Measurements from ENCODE around the gene CHST12. TPM values are rescaled to one million over a fixed set of nuclear protein-coding genes. Genes with fewer than 3 reads are reported as not detected.
"Not testable (repeated sequence)": the region's sequence is repeated elsewhere in the genome, so short reads cannot be mapped to it uniquely, and the experiment has no call there.

CHST12 gene
- total and polyA plus RNA-seq, 2 donors: 3.6 to 29.6 TPM

DNA sequence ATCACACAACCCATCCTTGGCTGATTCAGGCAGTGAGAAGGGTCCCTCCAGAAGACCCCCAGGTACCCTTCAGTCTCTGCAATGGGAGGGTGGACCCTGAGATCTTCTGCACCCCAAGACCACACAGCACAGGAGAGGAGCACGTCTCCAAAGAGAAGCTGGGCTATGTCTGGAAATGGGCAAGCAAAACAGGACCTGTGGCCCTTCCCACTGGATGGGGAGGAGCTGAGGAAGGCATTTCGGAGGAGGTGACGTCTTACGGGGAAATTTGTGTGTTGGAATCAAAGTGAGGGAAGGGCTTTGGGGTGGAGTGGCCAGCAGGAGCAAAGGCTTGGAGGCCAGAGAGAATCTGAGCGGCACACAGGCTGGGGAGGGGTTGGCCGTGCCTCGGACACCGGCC is 56.3 kb downstream of the CHST12 start:
- no peak overlapping the region for H3K4me3 ChIP-seq (ENCODE audit: low read depth, low read length)
- DNase-seq (ENCODE audit: extremely low spot score): no peak

DNA sequence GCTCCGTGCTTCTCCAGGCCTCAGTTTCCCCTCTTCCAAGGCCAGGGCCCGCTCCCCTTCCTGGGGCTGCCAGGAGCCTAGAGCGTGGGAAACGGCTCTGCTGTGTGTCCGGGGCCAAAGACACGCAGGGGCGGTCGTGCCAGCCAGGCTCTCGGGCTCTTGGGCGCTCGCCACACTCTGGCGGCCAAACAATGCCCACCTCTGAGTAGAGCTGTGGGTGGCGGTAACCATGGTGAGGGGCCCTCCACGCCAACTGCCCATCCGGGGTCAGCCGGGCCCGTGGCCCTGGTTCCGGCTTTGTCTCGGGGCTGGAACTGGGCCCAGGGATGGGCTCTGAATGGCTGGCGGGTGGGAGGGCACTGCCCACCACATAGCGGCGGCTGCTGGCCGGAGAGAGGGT is 56.8 kb downstream of the CHST12 start:
- no peak overlapping the region for H3K4me3 ChIP-seq (ENCODE audit: low read depth, low read length)
- no peaks in the 10 kb centered on the region for H3K4me1 ChIP-seq (ENCODE audit: insufficient read depth)
- no peaks in the 10 kb centered on the region for H3K36me3 ChIP-seq (ENCODE audit: insufficient read depth)
- no peak overlapping the region for H3K27ac ChIP-seq (ENCODE audit: low read depth)
- no peak for DNase-seq (ENCODE audit: extremely low spot score)
- 91% methylated on average over 23 of the region's 23 CpGs for WGBS

More for the DNA sequence above, 56.3 kb downstream of the CHST12 start:
- H3K27ac ChIP-seq (ENCODE audit: low read depth): no peak overlapping the region
- H3K36me3 ChIP-seq (ENCODE audit: insufficient read depth): no peaks in the 10 kb centered on the region
- no peaks in the 10 kb centered on the region for H3K4me1 ChIP-seq (ENCODE audit: insufficient read depth)
- 85% methylated on average over 8 of the region's 8 CpGs for WGBS

DNA sequence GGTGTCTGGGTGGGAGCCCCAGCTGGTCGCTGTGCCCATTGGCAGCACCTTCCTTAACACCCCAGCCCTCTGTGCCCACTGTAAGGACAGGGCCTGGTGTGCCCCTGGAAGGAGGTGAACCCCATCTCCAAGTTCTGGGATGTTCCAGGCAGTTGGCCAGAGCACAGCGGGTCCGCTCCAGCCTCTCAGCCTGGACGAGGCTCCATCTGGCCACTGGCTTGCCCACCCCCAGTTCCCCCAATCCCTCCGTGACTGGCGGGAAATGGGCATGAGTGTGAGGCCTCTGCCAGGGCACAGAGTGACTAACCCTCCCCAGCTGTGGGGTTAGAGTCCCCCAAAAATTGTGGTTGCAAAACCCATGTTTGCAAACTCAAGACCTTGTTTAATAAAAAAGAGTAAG is 57.2 kb downstream of the CHST12 start:
- Histone ChIP-seq H3K4me3 (ENCODE audit: low read depth, low read length) (no peak overlapping the region), H3K36me3 (ENCODE audit: insufficient read depth) (no peaks in the 10 kb centered on the region), H3K4me1 (ENCODE audit: insufficient read depth) (no peaks in the 10 kb centered on the region), H3K27ac (ENCODE audit: low read depth) (no peak overlapping the region)
- no peak for DNase-seq (ENCODE audit: extremely low spot score)
- WGBS: 93% methylated on average over 6 of the region's 6 CpGs

DNA sequence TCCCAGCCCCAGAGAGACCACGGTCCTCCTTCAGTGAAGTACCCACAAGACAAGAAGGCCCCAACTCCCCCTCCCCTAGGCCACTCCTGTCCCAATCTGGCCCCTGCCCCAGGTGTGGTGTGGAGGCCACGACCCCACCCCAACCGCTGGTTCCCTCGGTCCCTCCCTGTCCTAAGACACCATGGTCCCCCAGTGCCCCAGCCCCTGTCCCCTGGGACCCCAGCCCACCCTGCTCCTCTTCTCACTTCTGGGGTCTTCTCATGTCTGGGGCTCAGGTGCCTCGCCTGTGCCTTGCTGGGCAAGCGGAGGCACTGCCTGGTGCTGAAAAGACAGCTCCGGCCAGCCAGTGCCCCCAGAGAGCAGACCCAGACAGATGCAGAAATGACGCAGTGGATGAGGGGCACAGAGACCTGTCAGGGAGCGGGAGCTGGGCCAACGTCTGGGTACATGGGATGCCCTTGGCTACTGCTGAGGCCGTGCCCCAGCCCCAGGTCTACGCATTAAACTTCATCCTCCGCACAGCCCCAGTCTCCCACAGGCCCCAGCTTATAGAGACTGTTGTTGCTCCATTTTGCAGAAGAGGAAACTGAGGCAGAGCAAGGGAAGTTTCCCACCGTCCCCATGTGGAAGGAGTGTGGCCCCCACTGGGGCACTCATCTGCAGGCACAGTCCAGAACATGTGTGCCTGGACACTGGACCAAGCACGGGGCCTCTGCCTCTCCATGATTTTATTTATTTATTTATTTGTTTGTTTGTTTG is 58.0 kb downstream of the CHST12 start:
- Histone ChIP-seq H3K36me3 (ENCODE audit: insufficient read depth) (no peaks in the 10 kb centered on the region), H3K27ac (ENCODE audit: low read depth) (no peak overlapping the region), H3K4me1 (ENCODE audit: insufficient read depth) (no peaks in the 10 kb centered on the region), H3K4me3 (ENCODE audit: low read depth, low read length) (no peak overlapping the region)
- no peak for DNase-seq (ENCODE audit: extremely low spot score)
- WGBS: 75% methylated on average over 15 of the region's 15 CpGs

DNA sequence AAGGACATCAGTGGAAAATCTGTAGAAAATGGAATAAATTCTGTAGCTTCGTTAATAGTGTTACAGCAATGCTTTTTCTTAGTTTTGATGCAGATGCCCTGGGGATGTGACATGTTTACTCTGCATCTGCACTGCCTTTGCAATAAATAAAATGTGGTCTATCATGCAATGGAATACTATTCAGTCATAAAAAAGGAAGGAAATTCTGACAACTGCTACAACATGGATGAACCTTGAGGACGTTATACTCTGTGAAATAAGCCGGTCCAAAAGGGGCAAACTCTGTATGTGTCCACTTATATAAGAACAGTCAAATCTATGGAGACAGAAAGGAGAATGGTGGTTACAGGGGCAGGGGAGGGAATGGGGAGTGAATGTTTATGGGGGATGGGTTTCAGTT is 59.3 kb downstream of the CHST12 start:
- H3K4me3 ChIP-seq (ENCODE audit: low read depth, low read length): no peak overlapping the region
- no peak for DNase-seq (ENCODE audit: extremely low spot score)
- H3K4me1 ChIP-seq (ENCODE audit: insufficient read depth): no peaks in the 10 kb centered on the region
- H3K36me3 ChIP-seq (ENCODE audit: insufficient read depth): no peaks in the 10 kb centered on the region
- WGBS: 84% methylated on average over 3 of the region's 3 CpGs
- H3K27ac ChIP-seq (ENCODE audit: low read depth): no peak overlapping the region

DNA sequence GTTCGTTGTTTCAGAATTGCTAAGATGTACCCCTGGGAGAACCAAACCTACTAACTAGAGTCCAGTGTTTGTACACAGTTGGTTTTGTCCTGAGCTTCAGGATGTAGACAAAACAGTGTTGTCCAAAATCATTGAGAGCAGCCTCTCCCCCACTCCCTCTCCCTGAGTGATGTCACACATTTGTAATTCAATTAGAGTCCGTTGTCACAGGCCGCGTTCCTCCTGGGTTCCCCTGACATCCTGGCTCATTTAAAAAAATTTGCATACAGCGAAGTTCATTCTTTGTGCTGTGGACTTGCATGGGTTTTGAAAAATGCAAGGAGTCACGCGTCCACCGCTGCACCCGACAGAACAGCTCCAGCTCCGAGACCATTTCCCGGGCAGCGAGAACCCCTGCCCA is 62.5 kb downstream of the CHST12 start:
- H3K36me3 ChIP-seq (ENCODE audit: insufficient read depth): no peaks in the 10 kb centered on the region
- no peak overlapping the region for H3K27ac ChIP-seq (ENCODE audit: low read depth)
- no peak for DNase-seq (ENCODE audit: extremely low spot score)
- 70% methylated on average over 12 of the region's 12 CpGs for WGBS
- no peak overlapping the region for H3K4me3 ChIP-seq (ENCODE audit: low read depth, low read length)
- no peaks in the 10 kb centered on the region for H3K4me1 ChIP-seq (ENCODE audit: insufficient read depth)

DNA sequence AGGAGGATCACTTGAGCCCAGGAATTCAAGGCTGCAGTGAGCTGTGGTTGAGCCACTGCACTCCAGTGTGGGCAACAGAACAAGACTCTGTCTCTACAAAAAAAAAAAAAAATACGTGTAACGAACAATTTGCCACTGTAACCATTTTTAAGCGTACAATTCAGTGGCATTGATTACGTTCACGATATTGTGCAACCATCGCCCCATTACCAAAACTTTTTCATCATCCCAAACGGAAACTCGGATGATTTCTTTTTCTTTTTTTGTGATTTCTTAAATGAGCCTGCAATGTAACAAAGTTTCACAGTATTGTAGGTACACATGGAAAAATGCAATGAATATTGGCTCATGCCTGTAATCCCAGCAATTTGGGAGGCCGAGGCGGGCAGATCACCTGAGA is 63.3 kb downstream of the CHST12 start:
- WGBS: 93% methylated on average over 10 of the region's 10 CpGs
- Histone ChIP-seq H3K36me3 (ENCODE audit: insufficient read depth) (no peaks in the 10 kb centered on the region), H3K4me1 (ENCODE audit: insufficient read depth) (no peaks in the 10 kb centered on the region), H3K4me3 (ENCODE audit: low read depth, low read length) (no peak overlapping the region), H3K27ac (ENCODE audit: low read depth) (no peak overlapping the region)
- DNase-seq (ENCODE audit: extremely low spot score): no peak

DNA sequence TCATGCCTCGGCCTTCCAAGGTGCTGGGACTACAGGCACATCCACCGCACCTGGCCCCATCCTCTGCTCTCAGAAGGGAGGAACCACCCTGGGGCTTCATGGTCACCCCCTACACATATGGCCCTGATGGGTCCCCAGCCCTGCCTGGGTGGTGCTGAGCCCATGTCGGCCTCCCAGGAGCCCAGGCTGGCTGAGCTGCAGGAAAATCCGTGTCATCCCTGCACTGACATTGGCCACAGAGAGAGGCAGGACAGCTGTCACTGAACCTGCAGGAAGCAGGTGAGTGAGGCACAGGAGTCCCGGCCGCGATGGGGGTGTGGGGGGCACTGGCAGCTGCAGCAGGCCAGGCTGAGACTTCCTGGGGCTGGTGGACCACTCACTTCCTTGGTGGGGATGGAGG is 64.8 kb downstream of the CHST12 start:
- no peaks in the 10 kb centered on the region for H3K36me3 ChIP-seq (ENCODE audit: insufficient read depth)
- WGBS: 73% methylated on average over 7 of the region's 7 CpGs
- H3K27ac ChIP-seq (ENCODE audit: low read depth): no peak overlapping the region
- no peak overlapping the region for H3K4me3 ChIP-seq (ENCODE audit: low read depth, low read length)
- DNase-seq (ENCODE audit: extremely low spot score): no peak
- H3K4me1 ChIP-seq (ENCODE audit: insufficient read depth): no peaks in the 10 kb centered on the region

DNA sequence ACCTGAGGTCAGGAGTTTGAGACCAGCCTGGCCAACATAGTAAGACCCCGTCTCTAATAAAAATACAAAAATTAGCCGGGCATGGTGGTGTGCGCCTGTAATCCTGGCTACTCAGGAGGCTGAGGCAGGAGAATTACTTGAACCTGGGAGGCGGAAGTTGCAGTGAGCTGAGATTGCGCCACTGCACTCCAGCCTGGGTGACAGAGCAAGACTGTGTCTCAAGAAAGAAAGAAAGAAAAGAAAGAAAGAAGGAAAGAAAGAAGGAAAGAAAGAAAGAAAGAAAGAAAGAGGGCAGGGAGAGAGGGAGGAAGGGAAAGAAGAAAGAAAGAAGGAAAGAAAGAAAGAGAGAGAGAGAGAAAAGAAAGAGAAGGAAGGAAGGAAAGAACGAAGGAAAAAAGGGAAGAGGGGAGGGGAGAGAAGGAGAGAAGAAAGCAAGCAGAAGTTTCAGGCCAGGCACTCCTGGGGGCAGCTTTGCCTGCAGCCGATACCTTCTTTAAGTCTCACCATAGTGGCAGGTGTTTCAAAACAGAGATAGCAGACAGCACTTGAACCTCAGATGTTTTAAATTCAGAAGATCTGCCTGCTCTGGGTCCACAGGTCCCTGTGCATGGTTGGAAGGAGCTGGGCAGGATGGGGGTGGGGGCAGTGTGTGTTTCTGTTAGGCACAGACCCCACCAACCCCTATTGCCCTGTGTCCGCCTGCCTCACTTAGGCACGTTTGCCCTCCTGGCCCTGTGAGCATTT is 66.2 kb downstream of the CHST12 start:
- not testable (repeated sequence) for H3K4me3 ChIP-seq (ENCODE audit: low read depth, low read length); DNase-seq (ENCODE audit: extremely low spot score); H3K36me3 ChIP-seq (ENCODE audit: insufficient read depth); H3K4me1 ChIP-seq (ENCODE audit: insufficient read depth); H3K27ac ChIP-seq (ENCODE audit: low read depth)
- 86% methylated on average over 9 of the region's 9 CpGs for WGBS

DNA sequence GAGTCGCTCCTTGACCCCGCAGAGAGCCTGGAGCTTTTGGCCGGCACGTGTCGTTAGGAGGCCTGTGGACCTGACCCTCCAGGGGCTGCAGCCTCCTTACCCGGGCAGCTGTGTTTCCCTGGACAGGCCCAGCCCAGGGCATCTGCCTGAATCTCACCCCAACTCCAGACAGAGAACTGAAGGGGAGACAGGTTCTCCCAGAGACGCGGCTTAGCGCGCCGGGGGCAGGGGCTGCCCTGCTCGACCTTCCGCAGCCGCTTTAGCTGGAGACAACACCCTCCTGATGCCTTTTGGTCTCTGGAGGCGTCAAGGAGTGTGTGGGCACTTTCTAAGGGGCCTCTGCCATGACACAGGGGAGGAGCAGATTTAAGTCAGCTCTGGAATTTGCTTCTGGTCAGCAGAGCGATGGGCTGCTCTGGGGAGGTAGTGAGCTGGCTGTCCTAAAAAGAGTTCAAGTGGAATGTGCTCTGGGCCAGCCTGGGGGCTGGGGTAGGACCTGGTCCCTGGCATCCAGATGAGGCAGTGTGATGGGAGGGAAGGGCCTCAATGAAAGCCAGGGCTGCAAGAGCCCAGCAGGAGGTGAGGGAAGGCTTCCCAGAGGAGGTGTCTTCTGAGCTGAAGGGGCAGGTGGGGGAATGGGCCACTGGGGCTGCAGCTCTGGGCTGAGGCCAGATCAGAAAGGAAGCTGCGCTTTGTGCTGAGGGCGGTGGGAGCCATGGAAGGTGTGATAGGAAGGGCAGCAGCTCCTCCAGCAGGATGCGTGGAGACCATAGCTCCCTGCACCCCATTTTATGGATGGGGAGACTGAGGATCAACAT is 67.0 kb downstream of the CHST12 start:
- no peak overlapping the region for H3K4me3 ChIP-seq (ENCODE audit: low read depth, low read length)
- no peaks in the 10 kb centered on the region for H3K4me1 ChIP-seq (ENCODE audit: insufficient read depth)
- DNase-seq (ENCODE audit: extremely low spot score): no peak
- H3K36me3 ChIP-seq (ENCODE audit: insufficient read depth): no peaks in the 10 kb centered on the region
- 80% methylated on average over 19 of the region's 19 CpGs for WGBS
- H3K27ac ChIP-seq (ENCODE audit: low read depth): no peak overlapping the region

DNA sequence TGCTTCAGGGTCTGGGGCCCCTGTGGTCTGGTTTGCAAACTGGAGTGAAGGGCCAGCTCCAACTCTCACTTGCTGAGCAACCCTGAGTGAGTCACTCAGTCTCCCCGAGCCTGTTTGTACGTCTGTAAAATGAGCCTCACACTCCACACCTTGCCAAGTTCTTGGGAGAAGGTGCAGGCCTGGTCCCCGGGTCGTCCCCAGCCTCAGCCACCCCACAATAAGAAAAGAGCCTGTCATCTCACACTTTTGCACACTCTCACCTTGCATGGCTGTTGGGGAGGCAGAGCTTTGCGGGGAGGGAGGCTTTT is 67.6 kb downstream of the CHST12 start:
- DNase-seq (ENCODE audit: extremely low spot score): no peak
- Histone ChIP-seq H3K4me3 (ENCODE audit: low read depth, low read length) (no peak overlapping the region), H3K4me1 (ENCODE audit: insufficient read depth) (no peaks in the 10 kb centered on the region), H3K36me3 (ENCODE audit: insufficient read depth) (no peaks in the 10 kb centered on the region), H3K27ac (ENCODE audit: low read depth) (peak overlapping the region; percentile 16)
- WGBS: 32% methylated on average over 5 of the region's 5 CpGs

DNA sequence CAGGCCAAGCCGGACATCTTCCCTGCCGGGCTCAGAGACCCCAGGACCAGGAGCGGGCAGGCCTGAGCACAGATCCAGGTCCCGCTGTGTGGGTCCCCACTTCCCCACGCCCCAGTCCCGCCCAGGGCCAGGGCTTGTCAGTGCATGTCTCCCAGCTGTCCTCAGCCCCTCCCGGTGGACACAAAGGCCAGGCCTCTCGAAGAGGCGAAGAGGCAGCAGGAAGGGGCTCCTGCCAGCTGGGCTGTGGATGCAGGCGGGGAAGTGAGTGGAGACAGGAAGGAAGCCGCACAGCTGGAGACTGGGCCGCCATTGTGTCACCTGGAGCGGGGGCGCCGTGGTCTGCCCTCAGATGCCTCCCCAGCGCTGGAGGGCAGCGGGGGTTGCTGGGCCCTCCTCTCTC is 68.0 kb downstream of the CHST12 start:
- Histone ChIP-seq H3K27ac (ENCODE audit: low read depth) (peak overlapping the region; percentile 53), H3K36me3 (ENCODE audit: insufficient read depth) (no peaks in the 10 kb centered on the region), H3K4me3 (ENCODE audit: low read depth, low read length) (no peak overlapping the region), H3K4me1 (ENCODE audit: insufficient read depth) (no peaks in the 10 kb centered on the region)
- DNase-seq (ENCODE audit: extremely low spot score): peak; percentile 36
- WGBS: 25% methylated on average over 17 of the region's 17 CpGs

DNA sequence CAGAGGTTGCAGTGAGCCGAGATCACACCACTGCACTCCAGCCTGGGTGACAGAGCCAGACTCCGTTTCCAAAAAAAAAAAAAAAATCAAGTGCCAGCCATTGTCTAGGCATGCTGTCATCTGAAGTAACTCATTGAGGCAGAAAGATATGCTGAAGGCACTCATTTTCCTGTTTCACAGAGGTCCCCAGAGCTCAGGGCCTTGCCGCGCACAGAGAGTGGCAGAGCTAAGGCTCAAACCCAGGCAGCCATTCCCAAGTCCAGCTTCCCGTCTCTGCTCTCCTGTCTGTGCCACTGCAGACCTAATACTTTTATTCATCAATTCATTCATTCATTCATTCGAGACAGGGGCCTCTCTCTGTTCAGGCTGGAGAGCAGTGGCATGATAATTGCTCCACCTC is 69.3 kb downstream of the CHST12 start:
- Histone ChIP-seq H3K27ac (ENCODE audit: low read depth) (no peak overlapping the region), H3K4me3 (ENCODE audit: low read depth, low read length) (no peak overlapping the region), H3K4me1 (ENCODE audit: insufficient read depth) (no peaks in the 10 kb centered on the region), H3K36me3 (ENCODE audit: insufficient read depth) (no peaks in the 10 kb centered on the region)
- 91% methylated on average over 6 of the region's 6 CpGs for WGBS
- no peak for DNase-seq (ENCODE audit: extremely low spot score)
